CD4-positive, alpha-beta T cell treated with Interleukin-21 for 1 hour (primary cell): ENCODE measurements around the gene EPHB2.
"Not testable (repeated sequence)": the region's sequence is repeated elsewhere in the genome, so short reads cannot be mapped to it uniquely, and the experiment has no call there.

Source experiments
- DNase-seq: peaks from one replicate; pipeline ENCODE4 v3.0.0-alpha.2; 2020

EPHB2 gene

GRCh38 chr1:22710701-22711049 lies at the start of gene EPHB2:
Gene EPHB2 (plus strand): TSS chr1:22710839. CDS start chr1:22710983, 144 bp downstream.
- no peak for DNase-seq

- no peak for DNase-seq
These were observed 48.8 kb upstream of the EPHB2 start for GRCh38 chr1:22661880-22662279.

- DNase-seq: no peak
These were observed 48.3 kb upstream of the EPHB2 start for GRCh38 chr1:22662318-22662717.

- DNase-seq: no peak
These were observed 47.6 kb upstream of the EPHB2 start for GRCh38 chr1:22662986-22663408.

- no peak for DNase-seq
These were observed 44.9 kb upstream of the EPHB2 start for GRCh38 chr1:22665752-22666151.

GRCh38 chr1:22666412-22666811 lies 44.2 kb upstream of the EPHB2 start:
- no peak for DNase-seq

GRCh38 chr1:22668840-22669239 lies 41.8 kb upstream of the EPHB2 start:
- not testable (repeated sequence) for DNase-seq

- DNase-seq: no peak
These were observed 40.2 kb upstream of the EPHB2 start for GRCh38 chr1:22670352-22670975.

GRCh38 chr1:22671999-22672398 lies 38.6 kb upstream of the EPHB2 start:
- DNase-seq: no peak

GRCh38 chr1:22673486-22674409 lies 36.9 kb upstream of the EPHB2 start:
- DNase-seq: no peak

GRCh38 chr1:22674410-22674749 lies 36.3 kb upstream of the EPHB2 start:
- DNase-seq: no peak

GRCh38 chr1:22676151-22676550 lies 34.5 kb upstream of the EPHB2 start:
- not testable (repeated sequence) for DNase-seq

- no peak for DNase-seq
These were observed 33.6 kb upstream of the EPHB2 start for GRCh38 chr1:22676916-22677583.

GRCh38 chr1:22677931-22678896 lies 32.4 kb upstream of the EPHB2 start:
- no peak for DNase-seq

GRCh38 chr1:22680726-22681125 lies 29.9 kb upstream of the EPHB2 start:
- DNase-seq: no peak

- DNase-seq: no peak
These were observed 28.9 kb upstream of the EPHB2 start for GRCh38 chr1:22681556-22682276.

- DNase-seq: no peak
These were observed 27.1 kb upstream of the EPHB2 start for GRCh38 chr1:22683547-22683946.

- no peak for DNase-seq
These were observed 25.0 kb upstream of the EPHB2 start for GRCh38 chr1:22685591-22686059.

GRCh38 chr1:22687191-22687590 lies 23.4 kb upstream of the EPHB2 start:
- no peak for DNase-seq

GRCh38 chr1:22688466-22688865 lies 22.2 kb upstream of the EPHB2 start:
- DNase-seq: no peak

- no peak for DNase-seq
These were observed 21.1 kb upstream of the EPHB2 start for GRCh38 chr1:22689505-22689904.
